HCT116 (cell line): ENCODE data around the gene GJC3.

Experiments used
- ATF3 ChIP-seq: IDR thresholded peaks from 2 replicates; pipeline ENCODE4 v1.6.1; 2012
- CEBPB ChIP-seq: IDR thresholded peaks from 2 replicates; pipeline ENCODE4 v1.6.1; 2012; ENCODE audit warnings: low read depth
- ELF1 ChIP-seq: IDR thresholded peaks from 2 replicates; pipeline ENCODE4 v1.6.1; 2012; ENCODE audit warnings: low read depth, borderline replicate concordance
- EZH2 ChIP-seq: fragments of 200-600 bp; sonication (generic); IDR thresholded peaks from 2 replicates; pipeline ENCODE4 v1.6.1; 2017; ENCODE audit warnings: antibody characterized with exemption, mixed run types
- EZH2phosphoT487 ChIP-seq: fragments of 200-600 bp; IDR thresholded peaks from 2 replicates; pipeline ENCODE4 v1.6.1; 2018; ENCODE audit warnings: antibody characterized with exemption, borderline replicate concordance
- POLR2A ChIP-seq: IDR thresholded peaks from 2 replicates; pipeline ENCODE4 v1.7.0; 2011; ENCODE audit warnings: borderline replicate concordance; ENCODE audit not compliant: insufficient read depth, insufficient read length; ENCODE audit errors: extremely low read depth
- POLR2AphosphoS5 ChIP-seq: IDR thresholded peaks from 2 replicates; pipeline ENCODE4 v1.6.1; 2011; ENCODE audit warnings: mild to moderate bottlenecking, low read depth, low read length, moderate library complexity
- RAD21 ChIP-seq: IDR thresholded peaks from 2 replicates; pipeline ENCODE4 v1.6.1; 2012; ENCODE audit warnings: low read depth, mild to moderate bottlenecking
- SP1 ChIP-seq: IDR thresholded peaks from 2 replicates; pipeline ENCODE4 v1.6.1; 2012; ENCODE audit warnings: low read depth
- YY1 ChIP-seq: IDR thresholded peaks from 2 replicates; pipeline ENCODE4 v1.6.1; 2011; ENCODE audit warnings: low read length, low read depth, moderate library complexity, mild to moderate bottlenecking; ENCODE audit not compliant: insufficient replicate concordance; ENCODE audit errors: extremely low read depth
- ZFX ChIP-seq: fragments of 450-650 bp; IDR thresholded peaks from 2 replicates; pipeline ENCODE4 v1.6.1; 2017
- TF ChIP-seq, protein P1 (sequence below), 3 experiments: fragments of 200-600 bp in 1 of 3; sonication (generic) in 1 of 3; IDR thresholded peaks in 2 of 3; conservative IDR thresholded peaks in 1 of 3; 2 replicates each; pipeline ENCODE4 v1.5.1; 2012 to 2017; ENCODE audit warnings: low read depth in 2 of 3, low read length in 2 of 3, antibody characterized with exemption in 1 of 3, borderline replicate concordance in 1 of 3, control low read depth in 1 of 3, mild to moderate bottlenecking in 1 of 3, mixed read lengths in 1 of 3, mixed run types in 1 of 3, moderate library complexity in 1 of 3; ENCODE audit not compliant: insufficient read depth in 1 of 3
- TF ChIP-seq, protein P2 (sequence below): IDR thresholded peaks from 2 replicates; pipeline ENCODE4 v1.6.1; 2012
- TF ChIP-seq, protein P3 (sequence below): IDR thresholded peaks from 2 replicates; pipeline ENCODE4 v1.6.1; 2012; ENCODE audit warnings: low read depth

DNA sequence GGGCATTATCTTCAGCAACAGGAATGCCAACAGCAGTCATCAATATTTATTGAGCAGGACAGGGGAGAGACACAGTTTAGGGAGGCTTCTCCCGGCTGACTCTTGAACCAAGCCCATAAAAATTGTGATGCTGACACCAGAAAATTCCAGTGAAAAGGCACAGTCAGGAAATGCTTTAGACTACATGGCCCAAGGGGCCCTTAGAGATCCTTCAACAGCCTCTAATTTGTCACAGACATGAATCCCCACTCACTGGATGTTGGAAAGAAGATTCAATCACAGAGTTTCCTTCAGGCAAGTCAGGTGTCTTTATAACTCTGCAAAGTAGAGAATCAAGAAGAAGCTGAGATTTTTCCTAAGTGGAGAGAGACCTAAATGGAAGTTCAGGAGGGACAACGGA, 1.2 kb downstream of the GJC3 start:
- TF ChIP-seq POLR2AphosphoS5 (no peak), POLR2A (no peak), CEBPB (no peak), EZH2phosphoT487 (no peak), EZH2 (no peak), YY1 (no peak), ZFX (no peak), SP1 (no peak), RAD21 (no peak), ATF3 (no peak), ELF1 (no peak)
- TF ChIP-seq, protein P1, sequence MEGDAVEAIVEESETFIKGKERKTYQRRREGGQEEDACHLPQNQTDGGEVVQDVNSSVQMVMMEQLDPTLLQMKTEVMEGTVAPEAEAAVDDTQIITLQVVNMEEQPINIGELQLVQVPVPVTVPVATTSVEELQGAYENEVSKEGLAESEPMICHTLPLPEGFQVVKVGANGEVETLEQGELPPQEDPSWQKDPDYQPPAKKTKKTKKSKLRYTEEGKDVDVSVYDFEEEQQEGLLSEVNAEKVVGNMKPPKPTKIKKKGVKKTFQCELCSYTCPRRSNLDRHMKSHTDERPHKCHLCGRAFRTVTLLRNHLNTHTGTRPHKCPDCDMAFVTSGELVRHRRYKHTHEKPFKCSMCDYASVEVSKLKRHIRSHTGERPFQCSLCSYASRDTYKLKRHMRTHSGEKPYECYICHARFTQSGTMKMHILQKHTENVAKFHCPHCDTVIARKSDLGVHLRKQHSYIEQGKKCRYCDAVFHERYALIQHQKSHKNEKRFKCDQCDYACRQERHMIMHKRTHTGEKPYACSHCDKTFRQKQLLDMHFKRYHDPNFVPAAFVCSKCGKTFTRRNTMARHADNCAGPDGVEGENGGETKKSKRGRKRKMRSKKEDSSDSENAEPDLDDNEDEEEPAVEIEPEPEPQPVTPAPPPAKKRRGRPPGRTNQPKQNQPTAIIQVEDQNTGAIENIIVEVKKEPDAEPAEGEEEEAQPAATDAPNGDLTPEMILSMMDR (IDR thresholded peaks at IDR 0.05 in 2 of 3, conservative IDR thresholded peaks at IDR 0.05 in 1 of 3; ENCODE audit: borderline replicate concordance in 1 of 3, insufficient read depth in 1 of 3, low read depth in 2 of 3, low read length in 2 of 3) = no peak
- TF ChIP-seq, protein P2, sequence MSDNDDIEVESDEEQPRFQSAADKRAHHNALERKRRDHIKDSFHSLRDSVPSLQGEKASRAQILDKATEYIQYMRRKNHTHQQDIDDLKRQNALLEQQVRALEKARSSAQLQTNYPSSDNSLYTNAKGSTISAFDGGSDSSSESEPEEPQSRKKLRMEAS = no peak
- TF ChIP-seq, protein P3, sequence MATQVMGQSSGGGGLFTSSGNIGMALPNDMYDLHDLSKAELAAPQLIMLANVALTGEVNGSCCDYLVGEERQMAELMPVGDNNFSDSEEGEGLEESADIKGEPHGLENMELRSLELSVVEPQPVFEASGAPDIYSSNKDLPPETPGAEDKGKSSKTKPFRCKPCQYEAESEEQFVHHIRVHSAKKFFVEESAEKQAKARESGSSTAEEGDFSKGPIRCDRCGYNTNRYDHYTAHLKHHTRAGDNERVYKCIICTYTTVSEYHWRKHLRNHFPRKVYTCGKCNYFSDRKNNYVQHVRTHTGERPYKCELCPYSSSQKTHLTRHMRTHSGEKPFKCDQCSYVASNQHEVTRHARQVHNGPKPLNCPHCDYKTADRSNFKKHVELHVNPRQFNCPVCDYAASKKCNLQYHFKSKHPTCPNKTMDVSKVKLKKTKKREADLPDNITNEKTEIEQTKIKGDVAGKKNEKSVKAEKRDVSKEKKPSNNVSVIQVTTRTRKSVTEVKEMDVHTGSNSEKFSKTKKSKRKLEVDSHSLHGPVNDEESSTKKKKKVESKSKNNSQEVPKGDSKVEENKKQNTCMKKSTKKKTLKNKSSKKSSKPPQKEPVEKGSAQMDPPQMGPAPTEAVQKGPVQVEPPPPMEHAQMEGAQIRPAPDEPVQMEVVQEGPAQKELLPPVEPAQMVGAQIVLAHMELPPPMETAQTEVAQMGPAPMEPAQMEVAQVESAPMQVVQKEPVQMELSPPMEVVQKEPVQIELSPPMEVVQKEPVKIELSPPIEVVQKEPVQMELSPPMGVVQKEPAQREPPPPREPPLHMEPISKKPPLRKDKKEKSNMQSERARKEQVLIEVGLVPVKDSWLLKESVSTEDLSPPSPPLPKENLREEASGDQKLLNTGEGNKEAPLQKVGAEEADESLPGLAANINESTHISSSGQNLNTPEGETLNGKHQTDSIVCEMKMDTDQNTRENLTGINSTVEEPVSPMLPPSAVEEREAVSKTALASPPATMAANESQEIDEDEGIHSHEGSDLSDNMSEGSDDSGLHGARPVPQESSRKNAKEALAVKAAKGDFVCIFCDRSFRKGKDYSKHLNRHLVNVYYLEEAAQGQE = no peak
